K562 (cell line): ENCODE measurements around the gene MUC5B. TPM values are rescaled to one million over a fixed set of nuclear protein-coding genes. Genes with fewer than 3 reads are reported as not detected.

Experiments
- ATAC-seq: fragments of 200-7000 bp; cut with Tn5 transposase; 3 replicates; pipeline ENCODE4 v1.9.1; 2020; ENCODE audit warnings: moderate library complexity
- BruUV-seq: library from RNA; stranded (reverse); fragments of 400-500 nt; replicated peaks from 2 replicates; lab custom pipeline; 2021; lab: Mats Ljungman, UMichigan
- CTCF ChIA-PET: fragments of 300-600 bp; formaldehyde crosslinking; extraction: SDS; loops from one replicate; lab custom pipeline; 2021; ENCODE audit warnings: low intra/inter-chr PET ratio; lab: Yijun Ruan, JAX
- POLR2A ChIA-PET: fragments of 300-600, 350-650 bp; sonication (Branson Sonifier 250); formaldehyde crosslinking; extraction: SDS; loops from one replicate; lab custom pipeline; 2021; ENCODE audit warnings: antibody characterized with exemption, inconsistent platforms; lab: Yijun Ruan, JAX
- DNase-seq, 4 experiments: peaks; one replicate each; pipeline versions ENCODE4 v3.0.0 to v3.0.0-alpha.2; 2011 to 2018; ENCODE audit warnings: low spot score in 3 of 4, mixed read lengths in 3 of 4; ENCODE audit errors: extremely low read depth in 1 of 4
- FAIRE-seq: peaks from 2 replicates; lab custom pipeline; 2011; peaks lifted over from hg19 to GRCh38; lab: Jason Lieb, UNC
- H2AFZ ChIP-seq: 2 replicates; pipeline ENCODE4 v1.6.0; 2011; ENCODE audit warnings: low read depth, low read length, control low read depth, inconsistent platforms
- H3K27ac ChIP-seq: fragments of 200-600 bp; 3 replicates; pipeline ENCODE4 v1.8.0; 2011; ENCODE audit warnings: low read depth, mild to moderate bottlenecking, control low read depth, inconsistent platforms, low read length, moderate library complexity, mixed read lengths; ENCODE audit errors: extremely low read depth
- H3K27me3 ChIP-seq, 2 experiments: fragments of 300-600 bp in 1 of 2; 2 replicates in 1 of 2; 3 replicates in 1 of 2; pipeline versions ENCODE4 v1.6.0 to v1.8.0; 2011; ENCODE audit warnings: inconsistent platforms in 2 of 2, low read length in 2 of 2, mild to moderate bottlenecking in 1 of 2, mixed read lengths in 1 of 2, moderate library complexity in 1 of 2; ENCODE audit not compliant: control insufficient read depth in 2 of 2, insufficient read depth in 2 of 2
- H3K36me3 ChIP-seq: fragments of 300-600 bp; 3 replicates; pipeline ENCODE4 v1.8.0; 2011; ENCODE audit warnings: mild to moderate bottlenecking, low read length, inconsistent platforms; ENCODE audit not compliant: control insufficient read depth, insufficient read depth
- H3K4me1 ChIP-seq, 2 experiments: fragments of 200-600 bp in 1 of 2; replicated peaks in 1 of 2; 2 replicates in 1 of 2; 3 replicates in 1 of 2; pipeline versions ENCODE4 v1.5.1 to v1.8.0; 2011; ENCODE audit warnings: inconsistent platforms in 2 of 2, low read length in 2 of 2, mild to moderate bottlenecking in 1 of 2, mixed read lengths in 1 of 2, moderate library complexity in 1 of 2; ENCODE audit not compliant: control insufficient read depth in 2 of 2, insufficient read depth in 2 of 2
- H3K4me2 ChIP-seq: 2 replicates; pipeline ENCODE4 v1.6.1; 2011; ENCODE audit warnings: low read length, control low read depth, inconsistent platforms, mixed read lengths; ENCODE audit not compliant: insufficient read depth
- H3K4me3 ChIP-seq: fragments of 200-600 bp; sonication (generic), shearing (Covaris generic); 2 replicates; pipeline ENCODE4 v1.5.1; 2016; ENCODE audit warnings: control low read depth, inconsistent platforms
- H3K79me2 ChIP-seq: fragments of 200-600 bp; 3 replicates; pipeline ENCODE4 v1.8.0; 2011; ENCODE audit warnings: low read length, inconsistent platforms; ENCODE audit not compliant: control insufficient read depth, insufficient read depth
- H3K9ac ChIP-seq, 2 experiments: 2 replicates each; pipeline versions ENCODE4 v1.6.0 to v1.6.1; 2011; ENCODE audit warnings: low read depth in 2 of 2, low read length in 2 of 2, control low read depth in 1 of 2, inconsistent platforms in 1 of 2, mild to moderate bottlenecking in 1 of 2, mixed read lengths in 1 of 2; ENCODE audit not compliant: insufficient read depth in 1 of 2
- H3K9me1 ChIP-seq: one replicate; pipeline ENCODE4 v1.6.0; 2011; ENCODE audit warnings: inconsistent platforms, mild to moderate bottlenecking, low read length, moderate library complexity; ENCODE audit not compliant: control insufficient read depth, insufficient read depth
- H3K9me3 ChIP-seq: replicated peaks from 2 replicates; pipeline ENCODE4 v1.5.1; 2011; ENCODE audit warnings: low read depth, low read length, inconsistent platforms; ENCODE audit not compliant: control insufficient read depth, insufficient read depth
- H4K20me1 ChIP-seq: replicated peaks from 2 replicates; pipeline ENCODE4 v1.6.1; 2011; ENCODE audit warnings: low read length, inconsistent platforms, mixed read lengths; ENCODE audit not compliant: control insufficient read depth, insufficient read depth
- ASH1L ChIP-seq: fragments of 450-650 bp; IDR thresholded peaks from 2 replicates; pipeline ENCODE4 v1.6.1; 2018; ENCODE audit warnings: borderline replicate concordance, mild to moderate bottlenecking, low read depth; ENCODE audit not compliant: partially characterized antibody
- CTCFL ChIP-seq: IDR thresholded peaks from 2 replicates; pipeline ENCODE4 v1.6.1; 2011; ENCODE audit warnings: borderline replicate concordance, low read depth, mild to moderate bottlenecking, moderate library complexity, low read length; ENCODE audit not compliant: insufficient read depth, poor library complexity, severe bottlenecking
- NFATC3 ChIP-seq: fragments of 450-650 bp; IDR thresholded peaks from 2 replicates; pipeline ENCODE4 v1.6.1; 2017; ENCODE audit warnings: mild to moderate bottlenecking
- TSC22D4 ChIP-seq: fragments of 450-650 bp; IDR thresholded peaks from 2 replicates; pipeline ENCODE4 v1.6.1; 2016; ENCODE audit warnings: missing genetic modification characterization, missing biosample characterization, control low read depth
- ZNF668 ChIP-seq: fragments of 250-450 bp; sonication (Bioruptor Pico); IDR thresholded peaks from 2 replicates; pipeline ENCODE4 v1.8.0; 2022; ENCODE audit warnings: mild to moderate bottlenecking, inconsistent platforms
- WGBS: fragments of 100-300 bp; shearing (Covaris generic); methylation state at CpG from one replicate; pipeline ENCODE4 v1.1.6; 2016; ENCODE audit warnings: low coverage, mixed read lengths; ENCODE audit not compliant: insufficient coverage; ENCODE audit errors: missing lambda C conversion rate; 5-methylcytosine and 5-hydroxymethylcytosine counted together
- in situ Hi-C: fragments of 300-500 bp; cut with MboI; formaldehyde crosslinking; loops from 4 replicates; pipeline ENCODE4 v1.15.0; 2018; ENCODE audit warnings: inconsistent platforms, mixed read lengths
- intact Hi-C: fragments of 100-400 bp; cut with micrococcal nuclease; formaldehyde crosslinking; loops from 2 replicates; pipeline ENCODE4 v1.14.2; 2022
- polyA plus RNA-seq, 8 experiments: library from polyadenylated mRNA; depleted of rRNA in 4 of 8; stranded (reverse) in 5 of 8; unstranded in 3 of 8; fragments of >200 nt; fragmentation: Nextera tagmentation in 2 of 8; fragmentation: Illumina TruSeq in 1 of 8; extraction: Ambion mirVana in 2 of 8; extraction: Trizol in 1 of 8; gene quantifications; 2 replicates each; pipeline versions ENCODE4 v1.2.1 to v1.2.3, GENCODE V29; 2011 to 2014; ENCODE audit warnings: inconsistent platforms in 1 of 8, missing spikeins in 1 of 8
- total RNA-seq, 7 experiments: library from RNA; depleted of rRNA in 6 of 7; stranded (reverse); fragments of >200 nt in 6 of 7; fragmentation: Illumina TruSeq in 2 of 7; extraction: Trizol in 2 of 7; gene quantifications; 2 replicates each; pipeline versions ENCODE4 v1.2.1 to v1.2.3, GENCODE V29; 2011 to 2021; ENCODE audit warnings: low replicate concordance in 1 of 7
- TF ChIP-seq, protein P1 (sequence below): fragments of 250-450 bp; sonication (Bioruptor Pico); IDR thresholded peaks from 2 replicates; pipeline ENCODE4 v1.5.0; 2020; ENCODE audit warnings: mild to moderate bottlenecking, borderline replicate concordance
- TF ChIP-seq, protein P2 (sequence below): fragments of 450-650 bp; IDR thresholded peaks from 2 replicates; pipeline ENCODE4 v1.6.1; 2016; ENCODE audit warnings: borderline replicate concordance

MUC5B gene
- total and polyA plus RNA-seq, 9 of the 15 experiments (the other 6 are each of a cell fraction or from before 2014, with no cell fraction given) = 0.04 to 0.95 TPM; not detected in 7

- no peaks in the 10 kb centered on the region for H3K9me3 ChIP-seq
- H3K27me3 ChIP-seq = peaks cover 0 to 27% of the 10 kb centered on the region in 2 experiments; a peak in 2 of 5 replicates
- TF ChIP-seq CTCFL (no peak), NFATC3 (no peak), TSC22D4 (tag) (no peak), ZNF668 (CRISPR knock-in tag) (no peak), ASH1L (no peak)
- TF ChIP-seq, protein P1, sequence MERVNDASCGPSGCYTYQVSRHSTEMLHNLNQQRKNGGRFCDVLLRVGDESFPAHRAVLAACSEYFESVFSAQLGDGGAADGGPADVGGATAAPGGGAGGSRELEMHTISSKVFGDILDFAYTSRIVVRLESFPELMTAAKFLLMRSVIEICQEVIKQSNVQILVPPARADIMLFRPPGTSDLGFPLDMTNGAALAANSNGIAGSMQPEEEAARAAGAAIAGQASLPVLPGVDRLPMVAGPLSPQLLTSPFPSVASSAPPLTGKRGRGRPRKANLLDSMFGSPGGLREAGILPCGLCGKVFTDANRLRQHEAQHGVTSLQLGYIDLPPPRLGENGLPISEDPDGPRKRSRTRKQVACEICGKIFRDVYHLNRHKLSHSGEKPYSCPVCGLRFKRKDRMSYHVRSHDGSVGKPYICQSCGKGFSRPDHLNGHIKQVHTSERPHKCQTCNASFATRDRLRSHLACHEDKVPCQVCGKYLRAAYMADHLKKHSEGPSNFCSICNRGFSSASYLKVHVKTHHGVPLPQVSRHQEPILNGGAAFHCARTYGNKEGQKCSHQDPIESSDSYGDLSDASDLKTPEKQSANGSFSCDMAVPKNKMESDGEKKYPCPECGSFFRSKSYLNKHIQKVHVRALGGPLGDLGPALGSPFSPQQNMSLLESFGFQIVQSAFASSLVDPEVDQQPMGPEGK (CRISPR knock-in tag) = no peak
- TF ChIP-seq, protein P2, sequence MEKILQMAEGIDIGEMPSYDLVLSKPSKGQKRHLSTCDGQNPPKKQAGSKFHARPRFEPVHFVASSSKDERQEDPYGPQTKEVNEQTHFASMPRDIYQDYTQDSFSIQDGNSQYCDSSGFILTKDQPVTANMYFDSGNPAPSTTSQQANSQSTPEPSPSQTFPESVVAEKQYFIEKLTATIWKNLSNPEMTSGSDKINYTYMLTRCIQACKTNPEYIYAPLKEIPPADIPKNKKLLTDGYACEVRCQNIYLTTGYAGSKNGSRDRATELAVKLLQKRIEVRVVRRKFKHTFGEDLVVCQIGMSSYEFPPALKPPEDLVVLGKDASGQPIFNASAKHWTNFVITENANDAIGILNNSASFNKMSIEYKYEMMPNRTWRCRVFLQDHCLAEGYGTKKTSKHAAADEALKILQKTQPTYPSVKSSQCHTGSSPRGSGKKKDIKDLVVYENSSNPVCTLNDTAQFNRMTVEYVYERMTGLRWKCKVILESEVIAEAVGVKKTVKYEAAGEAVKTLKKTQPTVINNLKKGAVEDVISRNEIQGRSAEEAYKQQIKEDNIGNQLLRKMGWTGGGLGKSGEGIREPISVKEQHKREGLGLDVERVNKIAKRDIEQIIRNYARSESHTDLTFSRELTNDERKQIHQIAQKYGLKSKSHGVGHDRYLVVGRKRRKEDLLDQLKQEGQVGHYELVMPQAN = no peak
- H3K4me3 ChIP-seq = no peak overlapping the region
- intact Hi-C loops = no loop called here
- H2AFZ ChIP-seq = no peak overlapping the region
- no TSS peak for BruUV-seq
- H3K9ac ChIP-seq = no peak overlapping the region
- no peak for FAIRE-seq
- no peaks in the 10 kb centered on the region for H3K36me3 ChIP-seq
- no peaks in the 10 kb centered on the region for H3K9me1 ChIP-seq
- no peak overlapping the region for H3K27ac ChIP-seq
- in situ Hi-C loops = no loop called here
- no peaks in the 10 kb centered on the region for H3K79me2 ChIP-seq
- H3K4me2 ChIP-seq = no peak overlapping the region
- POLR2A ChIA-PET = interaction anchor here (1.5 kb wide), 1 partner anchor 11 kb away, joined by 4 read pairs; no protein-coding TSS in a partner anchor
- peaks cover 0 to 14% of the 10 kb centered on the region in 2 experiments; a peak in 1 of 5 replicates for H3K4me1 ChIP-seq
- CTCF ChIA-PET = no interaction called here
- DNase-seq = no peak
- no peak for ATAC-seq
- peaks cover 16% of the 10 kb centered on the region; the same call in 1 of the 2 replicates for H4K20me1 ChIP-seq
- WGBS = 3% methylated on average over 17 of the region's 20 CpGs
These were observed 18.8 kb downstream of the MUC5B start for GRCh38 chr11:1241706-1242105.
